GM23338 (cell line): ENCODE measurements around the gene ROS1. TPM values are rescaled to one million over a fixed set of nuclear protein-coding genes. Genes with fewer than 3 reads are reported as not detected.

ENCODE experiments used
- ATAC-seq: fragments of 200-7000 bp; cut with Tn5 transposase; 3 replicates; pipeline ENCODE4 v1.9.1; 2020
- DNase-seq: peaks from one replicate; pipeline ENCODE4 v3.0.0-alpha.2; 2015; ENCODE audit warnings: low spot score
- H2AFZ ChIP-seq: fragments of 200-600 bp; sonication (generic); 2 replicates; pipeline ENCODE4 v1.8.0; 2016; ENCODE audit warnings: antibody characterized with exemption, mild to moderate bottlenecking, moderate library complexity
- H3F3A ChIP-seq: fragments of 200-600 bp; sonication (generic); replicated peaks from 2 replicates; pipeline ENCODE4 v1.8.0; 2017; ENCODE audit warnings: antibody characterized with exemption, mixed run types, low read depth
- H3K27ac ChIP-seq: fragments of 200-600 bp; sonication (generic); 2 replicates; pipeline ENCODE4 v1.6.1; 2016; ENCODE audit warnings: low read depth
- H3K27me3 ChIP-seq: fragments of 200-600 bp; sonication (generic); 2 replicates; pipeline ENCODE4 v1.8.0; 2016; ENCODE audit warnings: mild to moderate bottlenecking, mixed run types, moderate library complexity; ENCODE audit not compliant: insufficient read depth
- H3K36me3 ChIP-seq: fragments of 200-600 bp; sonication (generic); 2 replicates; pipeline ENCODE4 v1.8.0; 2016; ENCODE audit warnings: mild to moderate bottlenecking; ENCODE audit not compliant: insufficient read depth
- H3K4me1 ChIP-seq: fragments of 200-600 bp; sonication (generic); 2 replicates; pipeline ENCODE4 v1.8.0; 2016; ENCODE audit warnings: mild to moderate bottlenecking, moderate library complexity; ENCODE audit not compliant: insufficient read depth
- H3K4me2 ChIP-seq: fragments of 200-600 bp; sonication (generic); 2 replicates; pipeline ENCODE4 v1.7.1; 2017; ENCODE audit warnings: mixed run types
- H3K4me3 ChIP-seq: fragments of 200-600 bp; sonication (generic); 2 replicates; pipeline ENCODE4 v1.6.1; 2016; ENCODE audit warnings: mixed run types
- H3K79me2 ChIP-seq: fragments of 200-600 bp; sonication (generic); replicated peaks from 2 replicates; pipeline ENCODE4 v1.8.0; 2017; ENCODE audit warnings: mild to moderate bottlenecking; ENCODE audit not compliant: insufficient read depth
- H3K9me2 ChIP-seq: fragments of 200-600 bp; sonication (generic); 2 replicates; pipeline ENCODE4 v1.8.0; 2017; ENCODE audit not compliant: insufficient read depth
- H4K20me1 ChIP-seq: fragments of 200-600 bp; sonication (generic); replicated peaks from 2 replicates; pipeline ENCODE4 v1.8.0; 2017; ENCODE audit warnings: mild to moderate bottlenecking; ENCODE audit not compliant: insufficient read depth
- H3K27ac Mint-ChIP-seq: 2 replicates; pipeline ENCODE4 v1.8.0; 2020; ENCODE audit warnings: inconsistent platforms, mild to moderate bottlenecking, moderate library complexity, mixed read lengths
- H3K27me3 Mint-ChIP-seq: 3 replicates; pipeline ENCODE4 v1.8.0; 2022; ENCODE audit warnings: low read depth, mild to moderate bottlenecking, moderate library complexity, mixed read lengths, inconsistent platforms; ENCODE audit not compliant: insufficient read depth, poor library complexity
- H3K36me3 Mint-ChIP-seq: 3 replicates; pipeline ENCODE4 v1.8.0; 2021; ENCODE audit warnings: low read depth, mild to moderate bottlenecking, inconsistent platforms, moderate library complexity, mixed read lengths
- H3K4me1 Mint-ChIP-seq: 3 replicates; pipeline ENCODE4 v1.8.0; 2020; ENCODE audit warnings: mild to moderate bottlenecking, inconsistent platforms, mixed read lengths
- H3K4me3 Mint-ChIP-seq: 3 replicates; pipeline ENCODE4 v1.8.0; 2021; ENCODE audit warnings: moderate library complexity, mild to moderate bottlenecking, inconsistent platforms, mixed read lengths
- H3K9me3 Mint-ChIP-seq: 3 replicates; pipeline ENCODE4 v1.8.0; 2020; ENCODE audit warnings: moderate library complexity, mild to moderate bottlenecking, inconsistent platforms, mixed read lengths
- EZH2 ChIP-seq: fragments of 200-600 bp; sonication (generic); IDR thresholded peaks from one replicate; pipeline ENCODE4 v1.8.0; 2017; ENCODE audit warnings: antibody characterized with exemption, mild to moderate bottlenecking, low read depth; ENCODE audit not compliant: unreplicated experiment
- EZH2phosphoT487 ChIP-seq: fragments of 200-600 bp; sonication (generic); IDR thresholded peaks from one replicate; pipeline ENCODE4 v1.8.1; 2018; ENCODE audit warnings: antibody characterized with exemption; ENCODE audit not compliant: unreplicated experiment
- JUNB ChIP-seq: IDR thresholded peaks from one replicate; pipeline ENCODE4 v1.6.1; 2016; ENCODE audit warnings: antibody characterized with exemption; ENCODE audit not compliant: unreplicated experiment
- NANOG ChIP-seq: IDR thresholded peaks from 2 replicates; pipeline ENCODE4 v1.6.1; 2016; ENCODE audit warnings: antibody characterized with exemption, borderline replicate concordance
- POLR2AphosphoS5 ChIP-seq: IDR thresholded peaks from 2 replicates; pipeline ENCODE4 v1.6.1; 2016; ENCODE audit warnings: antibody characterized with exemption, low read depth
- STAT1 ChIP-seq: IDR thresholded peaks from one replicate; pipeline ENCODE4 v1.6.1; 2016; ENCODE audit warnings: antibody characterized with exemption; ENCODE audit not compliant: unreplicated experiment
- ZNF331 ChIP-seq: fragments of 250-450 bp; sonication (Bioruptor Pico); IDR thresholded peaks from 2 replicates; pipeline ENCODE4 v1.5.0; 2020; ENCODE audit warnings: low read depth, mild to moderate bottlenecking, moderate library complexity
- polyA plus RNA-seq: library from polyadenylated mRNA; unstranded; fragments of >200 nt; fragmentation: Nextera tagmentation; extraction: Ambion mirVana; gene quantifications from 2 replicates; pipeline ENCODE4 v1.2.1, GENCODE V29; 2016
- total RNA-seq: library from RNA; depleted of rRNA; stranded (reverse); fragments of >200 nt; shearing (Covaris generic); gene quantifications from 2 replicates; pipeline ENCODE4 v1.2.3, GENCODE V29; 2014
- TF ChIP-seq, protein P1 (sequence below): fragments of 250-450 bp; sonication (Bioruptor Pico); IDR thresholded peaks from 2 replicates; pipeline ENCODE4 v1.5.0; 2020; ENCODE audit warnings: mild to moderate bottlenecking, moderate library complexity
- TF ChIP-seq, protein P2 (sequence below): IDR thresholded peaks from one replicate; pipeline ENCODE4 v1.6.1; 2018; ENCODE audit warnings: antibody characterized with exemption; ENCODE audit not compliant: unreplicated experiment

ROS1 gene
- total and polyA plus RNA-seq, 2 experiments from 2014 or later: not detected

DNA sequence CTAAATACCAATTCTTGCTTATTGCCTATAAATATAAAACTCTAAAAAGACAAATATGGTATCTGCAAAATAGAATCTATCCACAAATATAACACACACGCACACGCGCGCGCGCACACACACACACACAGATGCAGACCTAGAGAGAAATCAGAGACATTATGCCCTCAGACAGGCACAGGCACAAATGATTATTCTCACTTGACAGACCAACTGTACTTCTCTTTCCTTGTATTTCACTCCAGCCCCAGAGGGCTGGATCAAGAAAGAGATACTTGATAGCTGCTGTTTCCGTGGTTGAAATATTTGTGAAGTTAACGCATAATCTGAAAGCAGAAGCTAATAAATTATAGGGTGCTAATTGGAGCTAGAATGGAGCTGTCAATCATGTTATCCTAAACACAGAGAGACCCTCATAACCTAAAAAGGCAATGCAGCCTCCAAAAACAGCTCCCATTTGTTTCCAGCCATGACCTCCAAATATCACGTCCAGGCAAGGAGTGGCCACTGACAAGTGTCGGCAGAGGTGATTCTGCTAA is 148.9 kb downstream of the ROS1 start (continued):
- TF ChIP-seq, protein P1, sequence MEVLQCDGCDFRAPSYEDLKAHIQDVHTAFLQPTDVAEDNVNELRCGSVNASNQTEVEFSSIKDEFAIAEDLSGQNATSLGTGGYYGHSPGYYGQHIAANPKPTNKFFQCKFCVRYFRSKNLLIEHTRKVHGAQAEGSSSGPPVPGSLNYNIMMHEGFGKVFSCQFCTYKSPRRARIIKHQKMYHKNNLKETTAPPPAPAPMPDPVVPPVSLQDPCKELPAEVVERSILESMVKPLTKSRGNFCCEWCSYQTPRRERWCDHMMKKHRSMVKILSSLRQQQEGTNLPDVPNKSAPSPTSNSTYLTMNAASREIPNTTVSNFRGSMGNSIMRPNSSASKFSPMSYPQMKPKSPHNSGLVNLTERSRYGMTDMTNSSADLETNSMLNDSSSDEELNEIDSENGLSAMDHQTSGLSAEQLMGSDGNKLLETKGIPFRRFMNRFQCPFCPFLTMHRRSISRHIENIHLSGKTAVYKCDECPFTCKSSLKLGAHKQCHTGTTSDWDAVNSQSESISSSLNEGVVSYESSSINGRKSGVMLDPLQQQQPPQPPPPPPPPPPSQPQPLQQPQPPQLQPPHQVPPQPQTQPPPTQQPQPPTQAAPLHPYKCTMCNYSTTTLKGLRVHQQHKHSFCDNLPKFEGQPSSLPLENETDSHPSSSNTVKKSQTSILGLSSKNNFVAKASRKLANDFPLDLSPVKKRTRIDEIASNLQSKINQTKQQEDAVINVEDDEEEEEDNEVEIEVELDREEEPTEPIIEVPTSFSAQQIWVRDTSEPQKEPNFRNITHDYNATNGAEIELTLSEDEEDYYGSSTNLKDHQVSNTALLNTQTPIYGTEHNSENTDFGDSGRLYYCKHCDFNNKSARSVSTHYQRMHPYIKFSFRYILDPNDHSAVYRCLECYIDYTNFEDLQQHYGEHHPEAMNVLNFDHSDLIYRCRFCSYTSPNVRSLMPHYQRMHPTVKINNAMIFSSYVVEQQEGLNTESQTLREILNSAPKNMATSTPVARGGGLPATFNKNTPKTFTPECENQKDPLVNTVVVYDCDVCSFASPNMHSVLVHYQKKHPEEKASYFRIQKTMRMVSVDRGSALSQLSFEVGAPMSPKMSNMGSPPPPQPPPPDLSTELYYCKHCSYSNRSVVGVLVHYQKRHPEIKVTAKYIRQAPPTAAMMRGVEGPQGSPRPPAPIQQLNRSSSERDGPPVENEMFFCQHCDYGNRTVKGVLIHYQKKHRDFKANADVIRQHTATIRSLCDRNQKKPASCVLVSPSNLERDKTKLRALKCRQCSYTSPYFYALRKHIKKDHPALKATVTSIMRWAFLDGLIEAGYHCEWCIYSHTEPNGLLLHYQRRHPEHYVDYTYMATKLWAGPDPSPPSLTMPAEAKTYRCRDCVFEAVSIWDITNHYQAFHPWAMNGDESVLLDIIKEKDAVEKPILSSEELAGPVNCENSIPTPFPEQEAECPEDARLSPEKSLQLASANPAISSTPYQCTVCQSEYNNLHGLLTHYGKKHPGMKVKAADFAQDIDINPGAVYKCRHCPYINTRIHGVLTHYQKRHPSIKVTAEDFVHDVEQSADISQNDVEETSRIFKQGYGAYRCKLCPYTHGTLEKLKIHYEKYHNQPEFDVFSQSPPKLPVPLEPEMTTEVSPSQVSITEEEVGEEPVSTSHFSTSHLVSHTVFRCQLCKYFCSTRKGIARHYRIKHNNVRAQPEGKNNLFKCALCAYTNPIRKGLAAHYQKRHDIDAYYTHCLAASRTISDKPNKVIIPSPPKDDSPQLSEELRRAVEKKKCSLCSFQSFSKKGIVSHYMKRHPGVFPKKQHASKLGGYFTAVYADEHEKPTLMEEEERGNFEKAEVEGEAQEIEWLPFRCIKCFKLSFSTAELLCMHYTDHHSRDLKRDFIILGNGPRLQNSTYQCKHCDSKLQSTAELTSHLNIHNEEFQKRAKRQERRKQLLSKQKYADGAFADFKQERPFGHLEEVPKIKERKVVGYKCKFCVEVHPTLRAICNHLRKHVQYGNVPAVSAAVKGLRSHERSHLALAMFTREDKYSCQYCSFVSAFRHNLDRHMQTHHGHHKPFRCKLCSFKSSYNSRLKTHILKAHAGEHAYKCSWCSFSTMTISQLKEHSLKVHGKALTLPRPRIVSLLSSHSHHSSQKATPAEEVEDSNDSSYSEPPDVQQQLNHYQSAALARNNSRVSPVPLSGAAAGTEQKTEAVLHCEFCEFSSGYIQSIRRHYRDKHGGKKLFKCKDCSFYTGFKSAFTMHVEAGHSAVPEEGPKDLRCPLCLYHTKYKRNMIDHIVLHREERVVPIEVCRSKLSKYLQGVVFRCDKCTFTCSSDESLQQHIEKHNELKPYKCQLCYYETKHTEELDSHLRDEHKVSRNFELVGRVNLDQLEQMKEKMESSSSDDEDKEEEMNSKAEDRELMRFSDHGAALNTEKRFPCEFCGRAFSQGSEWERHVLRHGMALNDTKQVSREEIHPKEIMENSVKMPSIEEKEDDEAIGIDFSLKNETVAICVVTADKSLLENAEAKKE: no peak

GRCh38 chr6:117275711-117276110 is 150.0 kb downstream of the ROS1 start:
- Histone ChIP-seq H3K36me3 (no peaks in the 10 kb centered on the region), H2AFZ (no peak overlapping the region), H3K4me1 (peaks cover 15% of the 10 kb centered on the region), H4K20me1 (peaks cover 5% of the 10 kb centered on the region; the same call in 1 of the 2 replicates), H3K4me2 (no peak overlapping the region), H3K27ac (no peak overlapping the region), H3K79me2 (no peaks in the 10 kb centered on the region), H3K27me3 (peaks cover 52% of the 10 kb centered on the region), H3K4me3 (no peak overlapping the region), H3K9me2 (no peaks in the 10 kb centered on the region), H3F3A (no peaks in the 10 kb centered on the region)
- Mint-ChIP-seq H3K4me3 (no peak overlapping the region), H3K27me3 (peaks cover 30% of the 10 kb centered on the region), H3K9me3 (no peaks in the 10 kb centered on the region), H3K4me1 (peaks cover 14% of the 10 kb centered on the region), H3K36me3 (no peaks in the 10 kb centered on the region), H3K27ac (no peak overlapping the region)
- no peak for ATAC-seq
- no peak for DNase-seq
- TF ChIP-seq JUNB (no peak), EZH2 (no peak), STAT1 (no peak), POLR2AphosphoS5 (no peak), NANOG (no peak), ZNF331 (CRISPR knock-in tag) (no peak), EZH2phosphoT487 (no peak)
- TF ChIP-seq, protein P2, sequence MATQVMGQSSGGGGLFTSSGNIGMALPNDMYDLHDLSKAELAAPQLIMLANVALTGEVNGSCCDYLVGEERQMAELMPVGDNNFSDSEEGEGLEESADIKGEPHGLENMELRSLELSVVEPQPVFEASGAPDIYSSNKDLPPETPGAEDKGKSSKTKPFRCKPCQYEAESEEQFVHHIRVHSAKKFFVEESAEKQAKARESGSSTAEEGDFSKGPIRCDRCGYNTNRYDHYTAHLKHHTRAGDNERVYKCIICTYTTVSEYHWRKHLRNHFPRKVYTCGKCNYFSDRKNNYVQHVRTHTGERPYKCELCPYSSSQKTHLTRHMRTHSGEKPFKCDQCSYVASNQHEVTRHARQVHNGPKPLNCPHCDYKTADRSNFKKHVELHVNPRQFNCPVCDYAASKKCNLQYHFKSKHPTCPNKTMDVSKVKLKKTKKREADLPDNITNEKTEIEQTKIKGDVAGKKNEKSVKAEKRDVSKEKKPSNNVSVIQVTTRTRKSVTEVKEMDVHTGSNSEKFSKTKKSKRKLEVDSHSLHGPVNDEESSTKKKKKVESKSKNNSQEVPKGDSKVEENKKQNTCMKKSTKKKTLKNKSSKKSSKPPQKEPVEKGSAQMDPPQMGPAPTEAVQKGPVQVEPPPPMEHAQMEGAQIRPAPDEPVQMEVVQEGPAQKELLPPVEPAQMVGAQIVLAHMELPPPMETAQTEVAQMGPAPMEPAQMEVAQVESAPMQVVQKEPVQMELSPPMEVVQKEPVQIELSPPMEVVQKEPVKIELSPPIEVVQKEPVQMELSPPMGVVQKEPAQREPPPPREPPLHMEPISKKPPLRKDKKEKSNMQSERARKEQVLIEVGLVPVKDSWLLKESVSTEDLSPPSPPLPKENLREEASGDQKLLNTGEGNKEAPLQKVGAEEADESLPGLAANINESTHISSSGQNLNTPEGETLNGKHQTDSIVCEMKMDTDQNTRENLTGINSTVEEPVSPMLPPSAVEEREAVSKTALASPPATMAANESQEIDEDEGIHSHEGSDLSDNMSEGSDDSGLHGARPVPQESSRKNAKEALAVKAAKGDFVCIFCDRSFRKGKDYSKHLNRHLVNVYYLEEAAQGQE: no peak
